ENCODE measurements around the gene ADAP1. TPM values are rescaled to one million over a fixed set of nuclear protein-coding genes. Genes with fewer than 3 reads are reported as not detected.
"Not testable (repeated sequence)": the region's sequence is repeated elsewhere in the genome, so short reads cannot be mapped to it uniquely, and the experiment has no call there.

The ADAP1 gene
- total RNA-seq, 2 experiments from 2014 or later, result 6.8 to 7.2 TPM

DNA sequence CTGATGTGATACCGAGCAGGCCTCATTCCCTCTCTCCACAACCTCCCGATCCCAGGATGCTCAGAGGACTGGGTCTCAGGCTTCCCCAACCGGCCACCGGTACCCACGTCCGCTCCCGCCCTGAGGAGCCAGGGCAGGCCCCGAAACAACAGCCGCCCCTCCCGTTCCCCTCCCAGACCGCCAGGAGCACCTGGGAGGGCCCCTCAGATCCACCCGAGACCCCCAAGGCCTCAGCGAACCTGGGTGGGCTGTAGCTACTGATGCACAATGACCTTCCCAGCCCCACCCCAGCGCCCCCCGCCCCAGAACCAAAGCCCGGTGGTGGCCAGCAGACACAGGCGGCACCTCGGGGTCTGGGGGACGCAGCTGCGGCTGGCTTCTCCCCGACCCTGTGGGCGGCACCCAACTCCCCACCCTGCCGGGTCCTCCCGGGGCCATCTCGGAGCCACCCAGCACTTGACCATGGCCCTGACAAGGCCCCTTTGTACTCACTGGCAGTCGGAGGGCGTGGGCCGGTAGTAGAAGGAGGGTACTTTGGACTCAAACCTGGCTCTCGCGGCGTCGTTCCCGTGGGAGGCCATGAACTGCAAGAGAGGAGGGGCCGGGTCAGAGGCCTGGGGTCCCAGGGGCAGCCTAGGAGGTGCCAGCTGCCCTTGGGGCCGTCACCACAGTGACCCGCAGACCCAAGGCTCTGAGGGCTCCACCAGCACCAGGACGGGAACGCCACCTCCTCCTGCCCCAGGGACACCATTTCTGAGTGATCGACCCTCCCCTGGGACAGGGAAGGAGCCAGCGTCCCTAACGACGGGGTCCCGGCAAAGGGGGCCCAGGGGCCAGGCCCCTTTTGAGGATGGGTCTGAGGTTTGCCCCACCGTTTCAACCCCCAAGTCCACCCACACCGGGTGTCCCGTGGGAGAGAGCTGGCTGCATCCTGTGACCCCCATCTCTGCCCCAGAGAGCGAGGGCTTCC, 28.1 kb downstream of the ADAP1 start:
- Histone ChIP-seq H3K4me3 (ENCODE audit: low read length) (no peak overlapping the region), H3K4me1 (ENCODE audit: insufficient read depth, low read length) (peaks cover 56% of the 10 kb centered on the region), H3K27ac (ENCODE audit: low read depth in 1 of 2, low read length in 2 of 2) (no peak overlapping the region), H3K27me3 (ENCODE audit: control insufficient read depth in 1 of 2, insufficient read depth in 2 of 2, low read length in 2 of 2) (no peaks in the 10 kb centered on the region), H3K9me3 (ENCODE audit: control insufficient read depth in 1 of 2, insufficient read depth in 1 of 2, low read length in 2 of 2) (no peaks in the 10 kb centered on the region), H3K36me3 (ENCODE audit: insufficient read depth, low read length) (no peaks in the 10 kb centered on the region)
- Mint-ChIP-seq H3K27ac (peak overlapping the region; percentile 49), H3K27me3 (no peaks in the 10 kb centered on the region), H3K4me3 (no peak overlapping the region), H3K4me1 (ENCODE audit: low read depth) (peaks cover 22% of the 10 kb centered on the region), H3K36me3 (ENCODE audit: low read depth) (no peaks in the 10 kb centered on the region), H3K9me3 (no peaks in the 10 kb centered on the region)
- intact Hi-C loops (cut with DNase I, micrococcal nuclease), result no loop called here
- POLR2A ChIA-PET, result interaction anchor here (1.7 kb wide), 1 partner anchor 49 kb away, joined by 5 read pairs; the partner anchor contains the start of gene COX19
- TF ChIP-seq, protein P1, sequence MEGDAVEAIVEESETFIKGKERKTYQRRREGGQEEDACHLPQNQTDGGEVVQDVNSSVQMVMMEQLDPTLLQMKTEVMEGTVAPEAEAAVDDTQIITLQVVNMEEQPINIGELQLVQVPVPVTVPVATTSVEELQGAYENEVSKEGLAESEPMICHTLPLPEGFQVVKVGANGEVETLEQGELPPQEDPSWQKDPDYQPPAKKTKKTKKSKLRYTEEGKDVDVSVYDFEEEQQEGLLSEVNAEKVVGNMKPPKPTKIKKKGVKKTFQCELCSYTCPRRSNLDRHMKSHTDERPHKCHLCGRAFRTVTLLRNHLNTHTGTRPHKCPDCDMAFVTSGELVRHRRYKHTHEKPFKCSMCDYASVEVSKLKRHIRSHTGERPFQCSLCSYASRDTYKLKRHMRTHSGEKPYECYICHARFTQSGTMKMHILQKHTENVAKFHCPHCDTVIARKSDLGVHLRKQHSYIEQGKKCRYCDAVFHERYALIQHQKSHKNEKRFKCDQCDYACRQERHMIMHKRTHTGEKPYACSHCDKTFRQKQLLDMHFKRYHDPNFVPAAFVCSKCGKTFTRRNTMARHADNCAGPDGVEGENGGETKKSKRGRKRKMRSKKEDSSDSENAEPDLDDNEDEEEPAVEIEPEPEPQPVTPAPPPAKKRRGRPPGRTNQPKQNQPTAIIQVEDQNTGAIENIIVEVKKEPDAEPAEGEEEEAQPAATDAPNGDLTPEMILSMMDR (IDR thresholded peaks at IDR 0.05), result no peak
- CTCF ChIA-PET, result interaction anchor here (1.5 kb wide), 1 partner anchor 67 kb away, joined by 7 read pairs; no protein-coding TSS in a partner anchor
- DNase-seq (peak in 1 of 14 experiments; percentile 2), ATAC-seq (ENCODE audit: poor library complexity) (no peak)

DNA sequence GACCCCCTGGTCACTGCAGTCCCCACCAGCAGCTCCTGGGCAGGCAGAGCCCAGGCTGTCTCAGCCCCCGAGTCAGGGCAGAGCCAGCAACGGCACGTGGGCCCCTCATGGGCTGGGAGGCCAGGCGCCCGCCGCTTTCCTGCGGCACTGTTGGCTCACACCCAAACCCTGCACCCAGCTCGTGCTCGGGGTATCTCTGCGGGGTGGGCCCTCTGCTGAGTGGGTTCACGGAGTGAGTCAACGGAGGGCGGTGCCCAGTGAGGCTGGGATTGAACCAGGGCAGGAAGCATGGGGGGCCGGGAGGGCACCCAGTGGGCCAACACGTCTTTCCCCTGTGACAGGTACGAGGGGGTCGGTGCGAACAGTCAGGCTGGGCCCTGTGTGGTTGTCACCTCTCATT, 28.9 kb downstream of the ADAP1 start:
- no peak overlapping the region for H3K4me3 ChIP-seq (ENCODE audit: low read length)
- H3K4me1 Mint-ChIP-seq (ENCODE audit: low read depth), result peaks cover 29% of the 10 kb centered on the region
- no peaks in the 10 kb centered on the region for H3K27me3 ChIP-seq (ENCODE audit: control insufficient read depth in 1 of 2, insufficient read depth in 2 of 2, low read length in 2 of 2)
- no peaks in the 10 kb centered on the region for H3K36me3 Mint-ChIP-seq (ENCODE audit: low read depth)
- peak overlapping the region; percentile 49 for H3K27ac Mint-ChIP-seq
- H3K4me1 ChIP-seq (ENCODE audit: insufficient read depth, low read length), result peaks cover 63% of the 10 kb centered on the region
- ChIA-PET POLR2A (interaction anchor here (1.7 kb wide), 1 partner anchor 49 kb away, joined by 5 read pairs; the partner anchor contains the start of gene COX19), CTCF (interaction anchor here (1.5 kb wide), 1 partner anchor 68 kb away, joined by 7 read pairs; no protein-coding TSS in a partner anchor)
- intact Hi-C loops (cut with DNase I, micrococcal nuclease), result no loop called here
- DNase-seq (peak in 6 of 14 experiments; percentile 7 to 82 (median 59)), ATAC-seq (ENCODE audit: poor library complexity) (no peak)
- H3K9me3 Mint-ChIP-seq, result no peaks in the 10 kb centered on the region
- no peaks in the 10 kb centered on the region for H3K27me3 Mint-ChIP-seq
- no peaks in the 10 kb centered on the region for H3K9me3 ChIP-seq (ENCODE audit: control insufficient read depth in 1 of 2, insufficient read depth in 1 of 2, low read length in 2 of 2)
- TF ChIP-seq, protein P1 (IDR thresholded peaks at IDR 0.05), result no peak
- H3K4me3 Mint-ChIP-seq, result no peak overlapping the region
- H3K36me3 ChIP-seq (ENCODE audit: insufficient read depth, low read length), result no peaks in the 10 kb centered on the region
- no peak overlapping the region for H3K27ac ChIP-seq (ENCODE audit: low read depth in 1 of 2, low read length in 2 of 2)

DNA sequence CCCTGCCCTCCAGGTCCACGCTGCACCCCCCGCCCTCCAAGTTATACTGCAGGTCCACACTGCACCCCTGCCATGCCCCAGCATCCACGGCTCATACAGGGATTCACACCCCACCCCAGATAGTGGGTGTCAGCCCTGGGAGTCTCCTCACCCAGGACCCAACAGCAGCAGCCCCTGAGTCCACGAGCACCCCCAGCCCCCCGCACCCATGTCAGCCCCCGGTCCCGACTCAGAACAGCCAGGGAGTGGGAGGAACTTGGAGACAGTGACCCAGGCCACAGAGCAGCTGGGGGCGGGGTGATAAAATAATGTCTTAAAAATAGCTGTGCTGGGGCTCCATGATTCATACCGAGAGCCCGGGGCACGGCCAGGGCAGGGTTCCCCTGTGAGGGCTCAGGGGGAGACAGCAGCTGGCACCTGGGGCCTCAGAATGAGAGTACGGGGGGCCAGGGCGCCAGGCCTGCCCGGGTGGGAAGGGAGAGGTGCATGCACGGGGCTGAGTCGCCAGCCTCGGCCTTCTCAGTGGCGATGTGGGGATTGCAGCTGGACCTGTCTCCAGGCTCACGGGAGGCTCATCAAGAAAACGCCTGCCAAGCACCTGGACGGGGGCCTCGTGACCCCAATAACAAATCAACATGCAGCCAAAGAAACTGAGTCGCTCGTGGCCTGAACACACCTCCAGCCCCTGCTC, 29.8 kb downstream of the ADAP1 start:
- CTCF ChIA-PET, result interaction anchor here (1.5 kb wide), 1 partner anchor 68 kb away, joined by 7 read pairs; no protein-coding TSS in a partner anchor
- H3K4me3 ChIP-seq (ENCODE audit: low read length), result no peak overlapping the region

DNA sequence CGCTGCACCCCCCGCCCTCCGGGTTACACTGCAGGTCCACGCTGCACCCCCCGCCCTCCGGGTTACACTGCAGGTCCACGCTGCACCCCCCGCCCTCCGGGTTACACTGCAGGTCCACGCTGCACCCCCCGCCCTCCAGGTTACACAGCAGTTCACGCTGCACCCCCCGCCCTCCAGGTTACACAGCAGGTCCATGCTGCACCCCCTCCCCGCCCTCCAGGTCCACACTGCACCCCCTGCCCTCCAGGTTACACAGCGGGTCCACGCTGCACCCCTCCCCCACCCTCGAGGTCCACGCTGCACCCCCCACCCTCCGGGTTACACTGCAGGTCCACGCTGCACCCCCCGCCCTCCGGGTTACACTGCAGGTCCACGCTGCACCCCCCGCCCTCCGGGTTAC, 30.4 kb downstream of the ADAP1 start:
- Histone ChIP-seq H3K27ac (ENCODE audit: low read depth in 1 of 2, low read length in 2 of 2) (peak overlapping the region in 1 of 2 donors; percentile 89), H3K4me1 (ENCODE audit: insufficient read depth, low read length) (peaks cover 60% of the 10 kb centered on the region), H3K4me3 (ENCODE audit: low read length) (peak overlapping the region; percentile 77)
- POLR2A ChIA-PET, result interaction anchor here (1.1 to 3.2 kb wide), 9 partner anchors 14 to 108 kb away, joined by 4 to 79 read pairs (median 10); partner anchors contain the start of genes ADAP1, COX19 and GET4
- H3K4me3 Mint-ChIP-seq; H3K9me3 Mint-ChIP-seq; H3K9me3 ChIP-seq (ENCODE audit: control insufficient read depth in 1 of 2, insufficient read depth in 1 of 2, low read length in 2 of 2); H3K27me3 Mint-ChIP-seq; H3K27me3 ChIP-seq (ENCODE audit: control insufficient read depth in 1 of 2, insufficient read depth in 2 of 2, low read length in 2 of 2); intact Hi-C loops (cut with DNase I, micrococcal nuclease); H3K36me3 ChIP-seq (ENCODE audit: insufficient read depth, low read length); ATAC-seq (ENCODE audit: poor library complexity); H3K36me3 Mint-ChIP-seq (ENCODE audit: low read depth): not testable (repeated sequence)
- peaks cover 30% of the 10 kb centered on the region for H3K4me1 Mint-ChIP-seq (ENCODE audit: low read depth)
- DNase-seq, result peak in 3 of 14 experiments; percentile 0 to 39 (median 0)
- H3K27ac Mint-ChIP-seq, result peak overlapping the region; percentile 69
- CTCF ChIA-PET, result interaction anchor here (1.3 to 1.5 kb wide), 3 partner anchors 16 to 51 kb away, joined by 3 to 8 read pairs (median 4); partner anchors contain the start of gene COX19

More for the DNA sequence above, 29.8 kb downstream of the ADAP1 start:
- TF ChIP-seq, protein P1 (IDR thresholded peaks at IDR 0.05), result no peak
- H3K9me3 Mint-ChIP-seq, result no peaks in the 10 kb centered on the region
- DNase-seq (peak in 6 of 14 experiments; percentile 3 to 68 (median 50)), ATAC-seq (ENCODE audit: poor library complexity) (no peak)
- POLR2A ChIA-PET, result interaction anchor here (1.7 kb wide), 1 partner anchor 50 kb away, joined by 5 read pairs; the partner anchor contains the start of gene COX19
- Histone ChIP-seq H3K27me3 (ENCODE audit: control insufficient read depth in 1 of 2, insufficient read depth in 2 of 2, low read length in 2 of 2) (no peaks in the 10 kb centered on the region), H3K9me3 (ENCODE audit: control insufficient read depth in 1 of 2, insufficient read depth in 1 of 2, low read length in 2 of 2) (no peaks in the 10 kb centered on the region), H3K4me1 (ENCODE audit: insufficient read depth, low read length) (peaks cover 65% of the 10 kb centered on the region), H3K27ac (ENCODE audit: low read depth in 1 of 2, low read length in 2 of 2) (no peak overlapping the region), H3K36me3 (ENCODE audit: insufficient read depth, low read length) (no peaks in the 10 kb centered on the region)
- H3K4me3 Mint-ChIP-seq, result peak overlapping the region; percentile 51
- H3K27me3 Mint-ChIP-seq, result no peaks in the 10 kb centered on the region
- no peaks in the 10 kb centered on the region for H3K36me3 Mint-ChIP-seq (ENCODE audit: low read depth)
- peak overlapping the region; percentile 69 for H3K27ac Mint-ChIP-seq
- peaks cover 30% of the 10 kb centered on the region for H3K4me1 Mint-ChIP-seq (ENCODE audit: low read depth)
- intact Hi-C loops (cut with DNase I, micrococcal nuclease), result no loop called here
